ENCODE data around the gene MAP4K3. TPM values are rescaled to one million over a fixed set of nuclear protein-coding genes. Genes with fewer than 3 reads are reported as not detected.

Gene MAP4K3
- total and polyA plus RNA-seq, 2 of the 4 experiments (the other 2 are of a cell fraction), result 13.2 to 32.6 TPM

- no peak overlapping the region for H4K91ac ChIP-seq (ENCODE audit: insufficient read depth, low read depth, low read length)
- TF ChIP-seq FOS (IDR thresholded peaks at IDR 0.05; ENCODE audit: low read depth, low read length) (no peak), POLR2A (IDR thresholded peaks at IDR 0.05; ENCODE audit: low read depth, low read length) (no peak), MAFK (IDR thresholded peaks at IDR 0.05; ENCODE audit: low read depth, low read length) (0 out of 2 replicates have a peak, but pooled peaks have one; percentile 32), NFE2L2 (IDR thresholded peaks at IDR 0.05; ENCODE audit: low read depth, low read length) (no peak)
- H3K56ac ChIP-seq (ENCODE audit: extremely low read depth, insufficient read depth, low read length), result no peak overlapping the region
- WGBS, 2 experiments (ENCODE audit: extremely low coverage in 2 of 2, insufficient read length in 1 of 2), result no CpG with 5 or more reads among the region's 3 CpGs
- peaks cover 19% of the 10 kb centered on the region for H3K36me3 ChIP-seq (ENCODE audit: control insufficient read depth, insufficient read depth, low read length)
- H4K8ac ChIP-seq (ENCODE audit: low read depth in 2 of 2, low read length in 2 of 2), result no peak overlapping the region
- H2BK15ac ChIP-seq (ENCODE audit: low read depth, low read length), result no peak overlapping the region
- no peaks in the 10 kb centered on the region; the same call in 1 of the 2 replicates for H4K20me1 ChIP-seq (ENCODE audit: insufficient read depth, low read length)
- no peak overlapping the region for H3K9ac ChIP-seq (ENCODE audit: low read depth, low read length)
- H3K4me3 ChIP-seq (ENCODE audit: insufficient read depth, low read depth, low read length), result no peak overlapping the region
- no peaks in the 10 kb centered on the region for H3K4me1 ChIP-seq (ENCODE audit: control insufficient read depth, insufficient read depth, low read length)
- H3K4ac ChIP-seq (ENCODE audit: low read depth, low read length), result no peak overlapping the region
- no peak overlapping the region for H2AK5ac ChIP-seq (ENCODE audit: low read depth, low read length)
- H3K79me1 ChIP-seq (ENCODE audit: low read depth in 1 of 2, low read length in 2 of 2), result peaks cover 7 to 25% of the 10 kb centered on the region in 2 experiments; a peak in 3 of 4 replicates
- H2BK5ac ChIP-seq (ENCODE audit: low read depth, low read length, poor library complexity, severe bottlenecking), result no peak overlapping the region
- no TSS peak for BruUV-seq (replicated peaks)
- ChIA-PET CTCF (interaction anchor here (0.7 kb wide), 2 partner anchors 8 to 364 kb away, joined by 3 read pairs; no protein-coding TSS in a partner anchor), POLR2A (ENCODE audit: unreplicated experiment) (no interaction called here)
- no peak overlapping the region for H3K27ac ChIP-seq (ENCODE audit: insufficient read depth, low read length)
- no peak overlapping the region for H4K5ac ChIP-seq (ENCODE audit: low read depth, low read length)
- H3K4me2 ChIP-seq (ENCODE audit: low read depth, low read length), result no peak overlapping the region
- no peaks in the 10 kb centered on the region for H3K9me3 ChIP-seq (ENCODE audit: control insufficient read depth, insufficient read depth, low read length)
- no peak overlapping the region for H3K14ac ChIP-seq (replicated peaks; ENCODE audit: low read depth, low read length)
- no peaks in the 10 kb centered on the region for H3K27me3 ChIP-seq (ENCODE audit: control insufficient read depth, insufficient read depth, low read length)
- DNase-seq (peak; percentile 23), ATAC-seq (ENCODE audit: low read depth) (no peak)
- dilution Hi-C loops (cut with HindIII; ENCODE audit: low sequenced_read_pairs, unreplicated experiment) (no loop called here), in situ Hi-C loops (cut with MboI; ENCODE audit: low sequenced_read_pairs) (no loop called here), intact Hi-C loops (cut with micrococcal nuclease) (no loop called here)
- H2BK20ac ChIP-seq (ENCODE audit: low read depth, low read length), result no peak overlapping the region
- H3K9me1 ChIP-seq (ENCODE audit: insufficient read depth, low read length), result peaks cover 4% of the 10 kb centered on the region
- no peak overlapping the region for H3K18ac ChIP-seq (ENCODE audit: low read depth, low read length)
- no peak overlapping the region for H2AK9ac ChIP-seq (replicated peaks; ENCODE audit: low read depth, low read length, poor library complexity)
- H2AFZ ChIP-seq (replicated peaks; ENCODE audit: low read length, poor library complexity), result no peak overlapping the region
- H3K23ac ChIP-seq (ENCODE audit: low read depth, low read length), result no peak overlapping the region
- H2BK120ac ChIP-seq (ENCODE audit: low read depth, low read length), result no peak overlapping the region
Measured at GRCh38 chr2:39266916-39267434, 170.1 kb downstream of the MAP4K3 start.

Data from IMR-90 (cell line).